ENCODE data around the gene KIF24.
"Not testable (repeated sequence)": the region's sequence is repeated elsewhere in the genome, so short reads cannot be mapped to it uniquely, and the experiment has no call there.

The KIF24 gene

GRCh38 chr9:34370335-34370969 is 41.4 kb upstream of the KIF24 start:
- Mint-ChIP-seq H3K27ac (no peak overlapping the region), H3K36me3 (ENCODE audit: low read depth) (peaks cover 21% of the 10 kb centered on the region), H3K4me3 (no peak overlapping the region), H3K27me3 (no peaks in the 10 kb centered on the region), H3K9me3 (peaks cover 4% of the 10 kb centered on the region), H3K4me1 (ENCODE audit: low read depth) (peaks cover 8% of the 10 kb centered on the region)

GRCh38 chr9:34369636-34370035 is 40.6 kb upstream of the KIF24 start:
- Mint-ChIP-seq H3K4me1 (ENCODE audit: low read depth) (peaks cover 5% of the 10 kb centered on the region), H3K27ac (no peak overlapping the region), H3K36me3 (ENCODE audit: low read depth) (peaks cover 21% of the 10 kb centered on the region), H3K27me3 (no peaks in the 10 kb centered on the region), H3K9me3 (peaks cover 4% of the 10 kb centered on the region), H3K4me3 (no peak overlapping the region)

- Mint-ChIP-seq H3K36me3 (ENCODE audit: low read depth) (peaks cover 21% of the 10 kb centered on the region), H3K4me1 (ENCODE audit: low read depth) (peaks cover 11% of the 10 kb centered on the region)
- not testable (repeated sequence) for H3K4me3 Mint-ChIP-seq, H3K27ac Mint-ChIP-seq, H3K27me3 Mint-ChIP-seq, H3K9me3 Mint-ChIP-seq
These were observed 39.7 kb upstream of the KIF24 start for GRCh38 chr9:34368796-34369195.

GRCh38 chr9:34367751-34368410 is 38.8 kb upstream of the KIF24 start:
- peaks cover 21% of the 10 kb centered on the region for H3K36me3 Mint-ChIP-seq (ENCODE audit: low read depth)
- not testable (repeated sequence) for H3K9me3 Mint-ChIP-seq, H3K27me3 Mint-ChIP-seq, H3K27ac Mint-ChIP-seq, H3K4me3 Mint-ChIP-seq
- H3K4me1 Mint-ChIP-seq (ENCODE audit: low read depth), result peaks cover 15% of the 10 kb centered on the region

GRCh38 chr9:34366365-34366764 is 37.3 kb upstream of the KIF24 start:
- Mint-ChIP-seq H3K27me3 (no peaks in the 10 kb centered on the region), H3K27ac (no peak overlapping the region), H3K4me3 (no peak overlapping the region), H3K9me3 (peaks cover 4% of the 10 kb centered on the region), H3K4me1 (ENCODE audit: low read depth) (peaks cover 15% of the 10 kb centered on the region), H3K36me3 (ENCODE audit: low read depth) (peaks cover 21% of the 10 kb centered on the region)

GRCh38 chr9:34365282-34365681 is 36.2 kb upstream of the KIF24 start:
- peaks cover 13% of the 10 kb centered on the region for H3K4me1 Mint-ChIP-seq (ENCODE audit: low read depth)
- H3K9me3 Mint-ChIP-seq, result peaks cover 4% of the 10 kb centered on the region
- H3K27ac Mint-ChIP-seq, result no peak overlapping the region
- H3K4me3 Mint-ChIP-seq, result no peak overlapping the region
- no peaks in the 10 kb centered on the region for H3K27me3 Mint-ChIP-seq
- peaks cover 21% of the 10 kb centered on the region for H3K36me3 Mint-ChIP-seq (ENCODE audit: low read depth)

GRCh38 chr9:34363619-34364351 is 34.7 kb upstream of the KIF24 start:
- peaks cover 4% of the 10 kb centered on the region for H3K9me3 Mint-ChIP-seq
- H3K4me1 Mint-ChIP-seq (ENCODE audit: low read depth), result peaks cover 9% of the 10 kb centered on the region
- no peak overlapping the region for H3K4me3 Mint-ChIP-seq
- no peaks in the 10 kb centered on the region for H3K27me3 Mint-ChIP-seq
- H3K27ac Mint-ChIP-seq, result no peak overlapping the region
- H3K36me3 Mint-ChIP-seq (ENCODE audit: low read depth), result peaks cover 18% of the 10 kb centered on the region

GRCh38 chr9:34362614-34363214 is 33.6 kb upstream of the KIF24 start:
- peaks cover 9% of the 10 kb centered on the region for H3K4me1 Mint-ChIP-seq (ENCODE audit: low read depth)
- H3K27ac Mint-ChIP-seq, result no peak overlapping the region
- no peak overlapping the region for H3K4me3 Mint-ChIP-seq
- peaks cover 8% of the 10 kb centered on the region for H3K9me3 Mint-ChIP-seq
- H3K27me3 Mint-ChIP-seq, result no peaks in the 10 kb centered on the region
- H3K36me3 Mint-ChIP-seq (ENCODE audit: low read depth), result peaks cover 12% of the 10 kb centered on the region

- H3K9me3 Mint-ChIP-seq, result peaks cover 10% of the 10 kb centered on the region
- not testable (repeated sequence) for H3K27ac Mint-ChIP-seq; H3K4me3 Mint-ChIP-seq; H3K4me1 Mint-ChIP-seq (ENCODE audit: low read depth); H3K27me3 Mint-ChIP-seq
- peaks cover 22% of the 10 kb centered on the region for H3K36me3 Mint-ChIP-seq (ENCODE audit: low read depth)
These were observed 23.9 kb upstream of the KIF24 start for GRCh38 chr9:34352957-34353356.

- peaks cover 22% of the 10 kb centered on the region for H3K36me3 Mint-ChIP-seq (ENCODE audit: low read depth)
- not testable (repeated sequence) for H3K27me3 Mint-ChIP-seq; H3K9me3 Mint-ChIP-seq; H3K4me1 Mint-ChIP-seq (ENCODE audit: low read depth); H3K27ac Mint-ChIP-seq; H3K4me3 Mint-ChIP-seq
These were observed 23.1 kb upstream of the KIF24 start for GRCh38 chr9:34352122-34352652.

- H3K9me3 Mint-ChIP-seq, result no peaks in the 10 kb centered on the region
- H3K4me1 Mint-ChIP-seq (ENCODE audit: low read depth), result no peaks in the 10 kb centered on the region
- H3K27ac Mint-ChIP-seq, result no peak overlapping the region
- peaks cover 11% of the 10 kb centered on the region for H3K36me3 Mint-ChIP-seq (ENCODE audit: low read depth)
- no peaks in the 10 kb centered on the region for H3K27me3 Mint-ChIP-seq
- no peak overlapping the region for H3K4me3 Mint-ChIP-seq
These were observed 20.3 kb upstream of the KIF24 start for GRCh38 chr9:34349324-34349723.

- Mint-ChIP-seq H3K36me3 (ENCODE audit: low read depth) (peaks cover 20% of the 10 kb centered on the region), H3K4me3 (no peak overlapping the region), H3K9me3 (no peaks in the 10 kb centered on the region), H3K4me1 (ENCODE audit: low read depth) (no peaks in the 10 kb centered on the region), H3K27ac (no peak overlapping the region), H3K27me3 (no peaks in the 10 kb centered on the region)
These were observed 18.7 kb upstream of the KIF24 start for GRCh38 chr9:34347800-34348158.

- Mint-ChIP-seq H3K27me3 (no peaks in the 10 kb centered on the region), H3K36me3 (ENCODE audit: low read depth) (peaks cover 20% of the 10 kb centered on the region), H3K4me3 (no peak overlapping the region), H3K4me1 (ENCODE audit: low read depth) (no peaks in the 10 kb centered on the region), H3K27ac (no peak overlapping the region), H3K9me3 (no peaks in the 10 kb centered on the region)
These were observed 18.1 kb upstream of the KIF24 start for GRCh38 chr9:34346873-34347799.

GRCh38 chr9:34343605-34344004 is 14.5 kb upstream of the KIF24 start:
- Mint-ChIP-seq H3K36me3 (ENCODE audit: low read depth) (peaks cover 23% of the 10 kb centered on the region), H3K4me1 (ENCODE audit: low read depth) (no peaks in the 10 kb centered on the region), H3K4me3 (no peak overlapping the region), H3K9me3 (no peaks in the 10 kb centered on the region), H3K27me3 (no peaks in the 10 kb centered on the region), H3K27ac (no peak overlapping the region)
